SK-N-SH treated with all-trans-retinoic acid at 6 μM for 48 hours (cell line): ENCODE results near the gene ESYT2.
"Not testable (repeated sequence)": the region's sequence is repeated elsewhere in the genome, so short reads cannot be mapped to it uniquely, and the experiment has no call there.

Experiments
- ATAC-seq: fragments of 200-7000 bp; cut with Tn5 transposase; 3 replicates; pipeline ENCODE4 v1.9.1; 2020; ENCODE audit warnings: mild to moderate bottlenecking, moderate library complexity
- ARNTL ChIP-seq: fragments of 450-650 bp; formaldehyde crosslinking; IDR thresholded peaks from 2 replicates; pipeline ENCODE4 v1.5.0; 2020; ENCODE audit warnings: low read depth, mild to moderate bottlenecking, moderate library complexity, borderline replicate concordance
- BACH2 ChIP-seq: fragments of 250-450 bp; sonication (Bioruptor Pico); IDR thresholded peaks from 2 replicates; pipeline ENCODE4 v1.9.0; 2021; ENCODE audit warnings: mild to moderate bottlenecking, borderline replicate concordance
- CREB5 ChIP-seq: fragments of 250-450 bp; sonication (Bioruptor Pico); IDR thresholded peaks from 2 replicates; pipeline ENCODE4 v1.5.1; 2020; ENCODE audit warnings: low read depth, mild to moderate bottlenecking, moderate library complexity
- CSDC2 ChIP-seq: fragments of 250-450 bp; sonication (Bioruptor Pico); IDR thresholded peaks from 2 replicates; pipeline ENCODE4 v1.5.0; 2020; ENCODE audit warnings: mild to moderate bottlenecking, moderate library complexity
- CSRNP3 ChIP-seq: fragments of 250-450 bp; sonication (Bioruptor Pico); IDR thresholded peaks from 2 replicates; pipeline ENCODE4 v1.5.1; 2021; ENCODE audit warnings: mild to moderate bottlenecking, moderate library complexity
- ESRRG ChIP-seq: fragments of 250-450 bp; sonication (Bioruptor Pico); IDR thresholded peaks from 2 replicates; pipeline ENCODE4 v1.6.1; 2021; ENCODE audit warnings: mild to moderate bottlenecking
- GLIS3 ChIP-seq: fragments of 250-450 bp; sonication (Bioruptor Pico); IDR thresholded peaks from 2 replicates; pipeline ENCODE4 v1.5.0; 2020; ENCODE audit warnings: mild to moderate bottlenecking, moderate library complexity
- ISL1 ChIP-seq: fragments of 250-450 bp; sonication (Bioruptor Pico); IDR thresholded peaks from 2 replicates; pipeline ENCODE4 v2.1.2; 2022; ENCODE audit warnings: mild to moderate bottlenecking, moderate library complexity
- OSR1 ChIP-seq: fragments of 250-450 bp; sonication (Bioruptor Pico); IDR thresholded peaks from 2 replicates; pipeline ENCODE4 v1.8.0; 2022; ENCODE audit warnings: moderate library complexity, mild to moderate bottlenecking, inconsistent platforms
- PATZ1 ChIP-seq: fragments of 250-450 bp; sonication (Bioruptor Pico); IDR thresholded peaks from 2 replicates; pipeline ENCODE4 v1.8.0; 2020; ENCODE audit warnings: mild to moderate bottlenecking, moderate library complexity, borderline replicate concordance
- POU6F1 ChIP-seq: fragments of 250-450 bp; sonication (Bioruptor Pico); IDR thresholded peaks from 2 replicates; pipeline ENCODE4 v1.8.0; 2021; ENCODE audit warnings: low read depth, mild to moderate bottlenecking, moderate library complexity, borderline replicate concordance
- PPARA ChIP-seq: fragments of 250-450 bp; sonication (Bioruptor Pico); IDR thresholded peaks from 2 replicates; pipeline ENCODE4 v1.5.0; 2020; ENCODE audit warnings: mild to moderate bottlenecking, borderline replicate concordance
- RARB ChIP-seq: fragments of 250-450 bp; sonication (Bioruptor Pico); IDR thresholded peaks from 2 replicates; pipeline ENCODE4 v1.8.0; 2021; ENCODE audit warnings: mild to moderate bottlenecking, moderate library complexity
- SNAI2 ChIP-seq: fragments of 250-450 bp; sonication (Bioruptor Pico); IDR thresholded peaks from 2 replicates; pipeline ENCODE4 v1.5.0; 2020; ENCODE audit warnings: mild to moderate bottlenecking, moderate library complexity
- TCF4 ChIP-seq: fragments of 250-450 bp; sonication (Bioruptor Pico); IDR thresholded peaks from 2 replicates; pipeline ENCODE4 v1.8.0; 2021; ENCODE audit warnings: mild to moderate bottlenecking, moderate library complexity, borderline replicate concordance
- TOX ChIP-seq: fragments of 250-450 bp; sonication (Bioruptor Pico); IDR thresholded peaks from 2 replicates; pipeline ENCODE4 v1.8.0; 2021; ENCODE audit warnings: mild to moderate bottlenecking, moderate library complexity, borderline replicate concordance
- ZC3H10 ChIP-seq: fragments of 250-450 bp; sonication (Bioruptor Pico); IDR thresholded peaks from 2 replicates; pipeline ENCODE4 v1.5.1; 2021; ENCODE audit warnings: mild to moderate bottlenecking, moderate library complexity
- ZFP3 ChIP-seq: fragments of 250-450 bp; sonication (Bioruptor Pico); IDR thresholded peaks from 2 replicates; pipeline ENCODE4 v1.5.0; 2020; ENCODE audit warnings: mild to moderate bottlenecking, moderate library complexity
- ZFP30 ChIP-seq: fragments of 450-650 bp; formaldehyde crosslinking; IDR thresholded peaks from 2 replicates; pipeline ENCODE4 v1.5.0; 2022; ENCODE audit warnings: mild to moderate bottlenecking, moderate library complexity
- ZNF565 ChIP-seq: fragments of 450-650 bp; formaldehyde crosslinking; conservative IDR thresholded peaks from 2 replicates; pipeline ENCODE4 v1.5.0; 2020; ENCODE audit warnings: low read depth, mild to moderate bottlenecking, moderate library complexity
- ZNF70 ChIP-seq: fragments of 450-650 bp; formaldehyde crosslinking; IDR thresholded peaks from 2 replicates; pipeline ENCODE4 v1.5.0; 2020; ENCODE audit warnings: mild to moderate bottlenecking, moderate library complexity
- ZNF8 ChIP-seq: fragments of 450-650 bp; formaldehyde crosslinking; IDR thresholded peaks from 2 replicates; pipeline ENCODE4 v1.5.0; 2020; ENCODE audit warnings: mild to moderate bottlenecking, moderate library complexity

ESYT2 gene

GRCh38 chr7:158843771-158844170 lies 14.5 kb upstream of the ESYT2 start (continued):
- TF ChIP-seq CREB5 (no peak), ISL1 (no peak), TCF4 (CRISPR knock-in tag) (no peak), TOX (CRISPR knock-in tag) (no peak), GLIS3 (CRISPR knock-in tag) (no peak), SNAI2 (no peak)

GRCh38 chr7:158842486-158842885 lies 13.2 kb upstream of the ESYT2 start:
- no peak for ATAC-seq
- TF ChIP-seq TOX (CRISPR knock-in tag) (no peak), RARB (no peak), ZNF70 (CRISPR knock-in tag) (no peak), ZNF8 (CRISPR knock-in tag) (no peak), CREB5 (no peak), GLIS3 (CRISPR knock-in tag) (no peak), ISL1 (no peak), ZC3H10 (CRISPR knock-in tag) (no peak), POU6F1 (CRISPR knock-in tag) (no peak), PPARA (CRISPR knock-in tag) (no peak), ESRRG (CRISPR knock-in tag) (no peak), ARNTL (no peak), CSDC2 (CRISPR knock-in tag) (no peak), TCF4 (CRISPR knock-in tag) (no peak), SNAI2 (no peak), CSRNP3 (CRISPR knock-in tag) (no peak), PATZ1 (no peak), ZNF565 (no peak), OSR1 (no peak), BACH2 (CRISPR knock-in tag) (no peak)

- no peak for ATAC-seq
- TF ChIP-seq TOX (CRISPR knock-in tag) = no peak
- TF ChIP-seq CSDC2 (CRISPR knock-in tag) = no peak
- TF ChIP-seq ZFP30 (CRISPR knock-in tag) = no peak
- no peak for TF ChIP-seq ZC3H10 (CRISPR knock-in tag)
- no peak for TF ChIP-seq ZFP3 (CRISPR knock-in tag)
Observed at GRCh38 chr7:158840604-158841003, 11.3 kb upstream of the ESYT2 start.

- not testable (repeated sequence) for ATAC-seq
Observed at GRCh38 chr7:158839177-158839576, 9.9 kb upstream of the ESYT2 start.
